GM12864 (cell line): Measurements from ENCODE around the gene TMEM229B.
"Not testable (repeated sequence)": the region's sequence is repeated elsewhere in the genome, so short reads cannot be mapped to it uniquely, and the experiment has no call there.

ENCODE experiments used
- DNase-seq: peaks from one replicate; pipeline ENCODE4 v3.0.0-alpha.2; 2011; ENCODE audit warnings: low read depth
- H3K4me3 ChIP-seq: 2 replicates; pipeline ENCODE4 v1.5.1; 2011; ENCODE audit warnings: mild to moderate bottlenecking, low read depth, low read length, control low read depth
- TF ChIP-seq, protein P1 (sequence below): IDR thresholded peaks from 2 replicates; pipeline ENCODE4 v1.5.1; 2011; ENCODE audit warnings: low read depth, mild to moderate bottlenecking, moderate library complexity, low read length, control low read depth, inconsistent platforms; ENCODE audit errors: missing control alignments

Gene TMEM229B

DNA sequence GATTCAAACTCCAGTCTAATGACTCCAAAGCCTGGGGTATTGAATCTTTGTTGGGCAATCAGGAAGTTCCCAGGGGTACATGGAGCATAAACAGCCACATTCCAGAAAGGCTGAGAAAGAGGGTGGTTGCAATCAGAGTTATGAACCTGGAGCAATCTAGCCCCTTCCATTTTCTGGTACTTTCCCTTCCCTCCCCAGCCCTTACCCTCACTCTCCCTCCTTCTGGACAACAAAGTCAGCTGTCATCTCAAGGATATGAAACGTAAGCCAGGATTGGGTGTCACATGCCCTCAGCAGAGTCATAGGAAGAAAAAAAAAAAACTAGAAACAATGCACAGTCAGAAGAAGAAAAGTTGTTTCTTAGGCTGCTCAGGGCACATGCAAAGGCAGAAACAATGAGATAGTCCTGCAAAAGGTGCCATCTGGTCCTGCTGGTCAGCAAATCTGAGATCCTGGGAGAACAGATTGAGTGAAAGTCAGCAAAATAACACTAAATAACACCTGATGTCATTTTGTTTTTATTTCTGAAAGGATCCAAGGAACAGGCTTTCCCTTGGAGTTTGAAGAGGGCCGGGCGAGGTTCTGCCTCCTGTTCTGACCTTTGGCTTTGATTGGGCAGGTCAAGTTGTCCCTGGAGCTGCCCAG is 27.1 kb downstream of the TMEM229B start:
- H3K4me3 ChIP-seq: no peak overlapping the region
- TF ChIP-seq, protein P1, sequence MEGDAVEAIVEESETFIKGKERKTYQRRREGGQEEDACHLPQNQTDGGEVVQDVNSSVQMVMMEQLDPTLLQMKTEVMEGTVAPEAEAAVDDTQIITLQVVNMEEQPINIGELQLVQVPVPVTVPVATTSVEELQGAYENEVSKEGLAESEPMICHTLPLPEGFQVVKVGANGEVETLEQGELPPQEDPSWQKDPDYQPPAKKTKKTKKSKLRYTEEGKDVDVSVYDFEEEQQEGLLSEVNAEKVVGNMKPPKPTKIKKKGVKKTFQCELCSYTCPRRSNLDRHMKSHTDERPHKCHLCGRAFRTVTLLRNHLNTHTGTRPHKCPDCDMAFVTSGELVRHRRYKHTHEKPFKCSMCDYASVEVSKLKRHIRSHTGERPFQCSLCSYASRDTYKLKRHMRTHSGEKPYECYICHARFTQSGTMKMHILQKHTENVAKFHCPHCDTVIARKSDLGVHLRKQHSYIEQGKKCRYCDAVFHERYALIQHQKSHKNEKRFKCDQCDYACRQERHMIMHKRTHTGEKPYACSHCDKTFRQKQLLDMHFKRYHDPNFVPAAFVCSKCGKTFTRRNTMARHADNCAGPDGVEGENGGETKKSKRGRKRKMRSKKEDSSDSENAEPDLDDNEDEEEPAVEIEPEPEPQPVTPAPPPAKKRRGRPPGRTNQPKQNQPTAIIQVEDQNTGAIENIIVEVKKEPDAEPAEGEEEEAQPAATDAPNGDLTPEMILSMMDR: no peak
- DNase-seq: no peak

DNA sequence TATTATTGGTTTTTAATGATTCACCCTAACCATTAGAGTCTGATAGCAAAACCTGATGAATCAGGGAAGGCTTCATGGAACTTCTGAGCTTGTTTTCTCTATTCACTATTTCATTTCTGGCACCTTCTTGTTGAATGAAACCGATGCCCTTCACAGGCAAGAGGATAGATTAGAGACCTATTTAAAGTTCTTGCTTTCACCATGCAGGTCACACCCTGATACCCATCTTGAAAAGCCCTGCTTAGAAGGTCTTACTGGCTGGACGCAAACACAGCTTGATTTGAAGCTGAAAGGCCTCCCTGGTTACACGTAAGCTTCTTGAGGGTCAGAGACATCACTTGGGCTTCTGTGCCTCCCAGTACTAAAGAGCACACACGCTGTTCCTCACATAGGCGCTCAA is 29.2 kb downstream of the TMEM229B start:
- TF ChIP-seq, protein P1: no peak
- H3K4me3 ChIP-seq: no peak overlapping the region
- DNase-seq: no peak

DNA sequence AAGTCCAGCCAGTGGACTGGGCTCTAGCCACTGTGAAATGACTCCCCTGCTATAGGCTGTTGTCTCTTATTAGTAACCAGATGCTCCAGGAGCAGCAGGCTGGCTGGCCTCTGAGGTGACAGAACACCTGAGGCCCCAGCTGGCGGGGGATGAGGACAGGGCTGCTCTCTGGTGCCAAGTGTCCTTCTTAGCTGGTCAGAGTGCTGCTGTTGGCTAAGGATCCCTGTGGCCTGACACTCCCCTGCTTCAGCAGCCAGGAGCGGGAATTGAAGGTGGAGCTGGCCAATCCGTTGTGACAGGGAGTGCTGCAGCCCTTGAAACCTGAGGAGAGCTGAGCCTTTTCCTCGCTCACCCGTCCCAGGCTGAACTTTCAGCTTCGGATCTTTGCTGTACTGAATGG is 30.7 kb downstream of the TMEM229B start:
- H3K4me3 ChIP-seq: no peak overlapping the region
- DNase-seq: no peak
- TF ChIP-seq, protein P1: no peak

DNA sequence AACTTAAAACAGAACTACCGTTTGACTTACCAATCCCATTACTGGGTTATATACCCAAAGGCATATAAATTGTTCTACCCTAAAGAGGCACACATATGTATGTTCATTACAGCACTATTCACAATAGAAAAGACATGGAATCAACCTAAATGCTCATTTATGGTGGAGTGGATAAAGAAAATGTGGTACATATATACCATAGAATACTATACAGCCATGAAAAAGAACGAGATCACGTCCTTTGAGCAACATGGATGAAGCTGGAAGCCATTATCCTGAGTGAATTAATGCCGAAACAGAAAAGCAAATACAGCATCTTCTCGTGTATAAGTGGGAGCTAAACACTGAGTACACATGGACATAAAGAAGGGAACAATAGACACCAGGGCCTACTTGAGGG is 31.8 kb downstream of the TMEM229B start:
- DNase-seq: no peak
- no peak overlapping the region for H3K4me3 ChIP-seq
- TF ChIP-seq, protein P1: no peak

DNA sequence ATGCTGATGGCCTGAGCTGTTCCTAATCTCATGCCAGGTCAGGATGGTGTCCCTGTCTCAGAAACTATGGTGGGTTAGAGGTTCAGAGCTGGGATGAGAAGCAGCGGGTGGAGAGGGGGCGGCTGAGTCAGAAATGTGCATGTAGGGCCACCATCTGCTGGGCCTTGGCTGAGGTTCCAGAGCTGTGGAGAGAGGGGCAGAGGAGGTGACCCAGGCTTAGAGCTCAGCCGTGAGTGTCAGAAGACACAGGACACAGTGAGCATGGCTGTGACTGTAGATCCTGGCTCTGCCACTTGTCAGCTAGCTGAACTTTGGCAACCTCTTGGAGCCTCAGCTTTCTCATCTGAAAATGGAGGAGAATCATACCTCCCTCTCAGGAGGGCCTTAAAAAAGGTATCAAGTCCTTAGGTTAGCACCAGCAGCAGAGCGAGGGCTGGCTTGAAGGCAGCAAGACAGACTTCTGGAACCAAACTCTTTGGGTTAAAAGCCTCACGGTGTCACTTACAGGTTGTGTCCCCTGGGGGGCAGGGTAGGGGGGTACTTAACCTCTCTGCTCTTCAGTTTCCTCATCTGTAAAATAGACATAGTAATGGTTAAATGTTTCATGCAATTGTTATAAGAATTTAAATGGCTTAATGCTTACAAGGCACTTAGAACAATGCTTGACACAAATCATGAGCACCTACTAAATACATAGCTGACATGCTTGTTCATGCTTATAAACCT is 34.8 kb downstream of the TMEM229B start:
- TF ChIP-seq, protein P1: no peak
- DNase-seq: no peak
- no peak overlapping the region for H3K4me3 ChIP-seq

DNA sequence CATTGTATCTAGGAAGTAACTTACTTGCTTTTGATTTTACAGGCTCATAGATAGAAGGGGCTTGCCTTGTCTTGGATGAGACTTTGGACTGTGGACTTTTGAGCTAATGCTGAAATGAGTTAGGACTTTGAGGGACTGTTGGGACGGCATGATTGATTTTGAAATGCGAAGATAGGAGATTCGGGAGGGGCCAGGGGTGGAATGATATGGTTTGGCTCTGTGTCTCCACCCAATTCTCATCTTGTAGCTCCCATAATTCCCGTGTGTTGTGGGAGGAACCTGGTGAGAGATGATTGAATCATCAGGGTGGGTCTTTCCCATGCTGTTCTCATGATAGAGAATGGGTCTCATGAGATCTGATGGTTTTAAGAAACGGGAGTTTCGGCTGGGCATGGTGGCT is 36.9 kb downstream of the TMEM229B start:
- not testable (repeated sequence) for DNase-seq, H3K4me3 ChIP-seq

DNA sequence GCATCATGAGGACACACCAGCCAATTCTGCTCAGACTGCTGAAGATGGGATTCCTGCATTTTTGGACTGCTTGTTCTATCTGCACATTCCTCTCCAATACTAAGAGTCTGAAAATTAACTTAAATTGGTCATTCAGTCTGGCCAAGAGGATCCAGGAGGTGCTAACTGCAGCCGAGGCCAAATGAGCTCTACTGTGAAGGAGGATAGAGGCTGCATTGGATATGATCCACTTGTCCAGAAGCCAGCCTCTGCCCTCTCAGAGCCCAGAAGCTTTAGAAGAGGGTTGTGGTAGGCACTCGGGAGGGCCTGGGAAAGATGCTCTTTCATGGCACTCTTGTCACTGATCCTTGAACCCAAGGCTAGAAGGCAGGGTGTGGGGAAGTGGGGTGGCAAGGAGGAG is 39.4 kb downstream of the TMEM229B start:
- no peak overlapping the region for H3K4me3 ChIP-seq
- TF ChIP-seq, protein P1: no peak
- no peak for DNase-seq
